Measurements from ENCODE around the gene ADARB1.

The ADARB1 gene

GRCh38 chr21:45047257-45047656, 27.1 kb upstream of the ADARB1 start:
- no peak overlapping the region for H3K4me2 ChIP-seq (ENCODE audit: low read length, poor library complexity, severe bottlenecking)
- no peak overlapping the region for H2AFZ ChIP-seq (ENCODE audit: low read depth, low read length)
- WGBS, result 67% methylated on average over 1 of the region's 1 CpG
- H3K36me3 ChIP-seq (ENCODE audit: control insufficient read depth in 1 of 2, insufficient read depth in 2 of 2, low read depth in 1 of 2, low read length in 2 of 2), result no peaks in the 10 kb centered on the region
- no peak overlapping the region for H3K18ac ChIP-seq (ENCODE audit: low read depth in 1 of 2, low read length in 2 of 2)
- no peak overlapping the region for H2BK12ac ChIP-seq (ENCODE audit: low read length in 2 of 2)
- H3K9ac ChIP-seq (ENCODE audit: low read length), result no peak overlapping the region
- H3K9me3 ChIP-seq (ENCODE audit: control insufficient read depth, low read length), result peaks cover 25% of the 10 kb centered on the region
- peaks cover 0 to 58% of the 10 kb centered on the region in 2 experiments for H3K27me3 ChIP-seq (ENCODE audit: control insufficient read depth in 1 of 2, insufficient read depth in 1 of 2, low read length in 2 of 2)
- no peak overlapping the region for H2BK120ac ChIP-seq (ENCODE audit: low read depth, low read length)
- H3K4ac ChIP-seq (ENCODE audit: low read depth in 1 of 2, low read length in 2 of 2), result no peak overlapping the region
- no peak overlapping the region for H3K27ac ChIP-seq (ENCODE audit: low read length, poor library complexity, severe bottlenecking)
- no peak overlapping the region for H3K14ac ChIP-seq (ENCODE audit: low read length in 2 of 2)
- H3K4me3 ChIP-seq (ENCODE audit: insufficient read depth in 1 of 2, low read depth in 1 of 2, low read length in 2 of 2), result no peak overlapping the region
- no peak overlapping the region for H2BK15ac ChIP-seq (ENCODE audit: low read depth, poor library complexity, severe bottlenecking)
- H3K23ac ChIP-seq (ENCODE audit: low read length in 2 of 2), result no peak overlapping the region
- no peaks in the 10 kb centered on the region for H3K79me1 ChIP-seq (replicated peaks; ENCODE audit: low read length, poor library complexity, severe bottlenecking)
- H2AK5ac ChIP-seq (ENCODE audit: low read length, severe bottlenecking), result no peak overlapping the region
- DNase-seq, result no peak
- no peak overlapping the region for H4K8ac ChIP-seq (ENCODE audit: low read length)
- H3K4me1 ChIP-seq (ENCODE audit: control insufficient read depth, insufficient read depth, low read depth, low read length), result peaks cover 14% of the 10 kb centered on the region
- H4K91ac ChIP-seq (ENCODE audit: low read length), result no peak overlapping the region
- H2BK5ac ChIP-seq (ENCODE audit: low read depth, low read length, poor library complexity, severe bottlenecking), result no peak overlapping the region

- Histone ChIP-seq H3K9ac (ENCODE audit: low read length) (no peak overlapping the region), H3K4ac (ENCODE audit: low read depth in 1 of 2, low read length in 2 of 2) (no peak overlapping the region), H3K4me1 (ENCODE audit: control insufficient read depth, insufficient read depth, low read depth, low read length) (peaks cover 14% of the 10 kb centered on the region), H2BK5ac (ENCODE audit: low read depth, low read length, poor library complexity, severe bottlenecking) (no peak overlapping the region), H2BK120ac (ENCODE audit: low read depth, low read length) (no peak overlapping the region), H3K23ac (ENCODE audit: low read length in 2 of 2) (no peak overlapping the region), H2BK12ac (ENCODE audit: low read length in 2 of 2) (no peak overlapping the region), H3K79me1 (replicated peaks; ENCODE audit: low read length, poor library complexity, severe bottlenecking) (no peaks in the 10 kb centered on the region), H2AFZ (ENCODE audit: low read depth, low read length) (no peak overlapping the region), H3K9me3 (ENCODE audit: control insufficient read depth, low read length) (peaks cover 25% of the 10 kb centered on the region), H3K14ac (ENCODE audit: low read length in 2 of 2) (no peak overlapping the region), H4K91ac (ENCODE audit: low read length) (no peak overlapping the region), H3K4me3 (ENCODE audit: insufficient read depth in 1 of 2, low read depth in 1 of 2, low read length in 2 of 2) (no peak overlapping the region), H3K27me3 (ENCODE audit: control insufficient read depth in 1 of 2, insufficient read depth in 1 of 2, low read length in 2 of 2) (peaks cover 0 to 59% of the 10 kb centered on the region in 2 experiments), H2BK15ac (ENCODE audit: low read depth, poor library complexity, severe bottlenecking) (no peak overlapping the region), H3K27ac (ENCODE audit: low read length, poor library complexity, severe bottlenecking) (no peak overlapping the region), H2AK5ac (ENCODE audit: low read length, severe bottlenecking) (no peak overlapping the region), H4K8ac (ENCODE audit: low read length) (no peak overlapping the region), H3K36me3 (ENCODE audit: control insufficient read depth in 1 of 2, insufficient read depth in 2 of 2, low read depth in 1 of 2, low read length in 2 of 2) (no peaks in the 10 kb centered on the region), H3K4me2 (ENCODE audit: low read length, poor library complexity, severe bottlenecking) (no peak overlapping the region), H3K18ac (ENCODE audit: low read depth in 1 of 2, low read length in 2 of 2) (no peak overlapping the region)
- WGBS, result 92% methylated on average over 6 of the region's 11 CpGs
- no peak for DNase-seq
Observed at GRCh38 chr21:45048026-45048698, 26.2 kb upstream of the ADARB1 start.

- Histone ChIP-seq H2AFZ (ENCODE audit: low read depth, low read length) (no peak overlapping the region), H3K18ac (ENCODE audit: low read depth in 1 of 2, low read length in 2 of 2) (no peak overlapping the region), H3K27ac (ENCODE audit: low read length, poor library complexity, severe bottlenecking) (no peak overlapping the region), H3K9me3 (ENCODE audit: control insufficient read depth, low read length) (peaks cover 25% of the 10 kb centered on the region), H3K79me1 (replicated peaks; ENCODE audit: low read length, poor library complexity, severe bottlenecking) (no peaks in the 10 kb centered on the region), H2BK120ac (ENCODE audit: low read depth, low read length) (no peak overlapping the region), H2BK5ac (ENCODE audit: low read depth, low read length, poor library complexity, severe bottlenecking) (no peak overlapping the region), H3K9ac (ENCODE audit: low read length) (no peak overlapping the region), H4K91ac (ENCODE audit: low read length) (no peak overlapping the region), H3K4me2 (ENCODE audit: low read length, poor library complexity, severe bottlenecking) (no peak overlapping the region), H3K14ac (ENCODE audit: low read length in 2 of 2) (no peak overlapping the region), H4K8ac (ENCODE audit: low read length) (no peak overlapping the region), H3K4me1 (ENCODE audit: control insufficient read depth, insufficient read depth, low read depth, low read length) (peaks cover 14% of the 10 kb centered on the region), H3K36me3 (ENCODE audit: control insufficient read depth in 1 of 2, insufficient read depth in 2 of 2, low read depth in 1 of 2, low read length in 2 of 2) (no peaks in the 10 kb centered on the region), H3K23ac (ENCODE audit: low read length in 2 of 2) (no peak overlapping the region), H2AK5ac (ENCODE audit: low read length, severe bottlenecking) (no peak overlapping the region), H2BK12ac (ENCODE audit: low read length in 2 of 2) (no peak overlapping the region), H3K4me3 (ENCODE audit: insufficient read depth in 1 of 2, low read depth in 1 of 2, low read length in 2 of 2) (no peak overlapping the region), H3K27me3 (ENCODE audit: control insufficient read depth in 1 of 2, insufficient read depth in 1 of 2, low read length in 2 of 2) (peaks cover 0 to 63% of the 10 kb centered on the region in 2 experiments), H2BK15ac (ENCODE audit: low read depth, poor library complexity, severe bottlenecking) (no peak overlapping the region), H3K4ac (ENCODE audit: low read depth in 1 of 2, low read length in 2 of 2) (no peak overlapping the region)
- DNase-seq, result no peak
- 88% methylated on average over 6 of the region's 7 CpGs for WGBS
Observed at GRCh38 chr21:45048968-45049367, 25.4 kb upstream of the ADARB1 start.

- H2BK15ac ChIP-seq (ENCODE audit: low read depth, poor library complexity, severe bottlenecking), result no peak overlapping the region
- H2BK12ac ChIP-seq (ENCODE audit: low read length in 2 of 2), result peak overlapping the region in 1 of 2 experiments; percentile 11
- H2BK120ac ChIP-seq (ENCODE audit: low read depth, low read length), result no peak overlapping the region
- H3K4me1 ChIP-seq (ENCODE audit: control insufficient read depth, insufficient read depth, low read depth, low read length), result peaks cover 15% of the 10 kb centered on the region
- H3K23ac ChIP-seq (ENCODE audit: low read length in 2 of 2), result no peak overlapping the region
- no peak overlapping the region for H3K18ac ChIP-seq (ENCODE audit: low read depth in 1 of 2, low read length in 2 of 2)
- no peak overlapping the region for H4K91ac ChIP-seq (ENCODE audit: low read length)
- H3K79me1 ChIP-seq (replicated peaks; ENCODE audit: low read length, poor library complexity, severe bottlenecking), result no peaks in the 10 kb centered on the region
- H3K36me3 ChIP-seq (ENCODE audit: control insufficient read depth in 1 of 2, insufficient read depth in 2 of 2, low read depth in 1 of 2, low read length in 2 of 2), result peaks cover 0 to 1% of the 10 kb centered on the region in 2 experiments
- H3K27me3 ChIP-seq (ENCODE audit: control insufficient read depth in 1 of 2, insufficient read depth in 1 of 2, low read length in 2 of 2), result peaks cover 0 to 63% of the 10 kb centered on the region in 2 experiments
- H3K9ac ChIP-seq (ENCODE audit: low read length), result no peak overlapping the region
- DNase-seq, result no peak
- H3K4me2 ChIP-seq (ENCODE audit: low read length, poor library complexity, severe bottlenecking), result no peak overlapping the region
- peak overlapping the region in 1 of 2 experiments; percentile 32 for H3K14ac ChIP-seq (ENCODE audit: low read length in 2 of 2)
- no peak overlapping the region for H3K27ac ChIP-seq (ENCODE audit: low read length, poor library complexity, severe bottlenecking)
- H3K9me3 ChIP-seq (ENCODE audit: control insufficient read depth, low read length), result peaks cover 25% of the 10 kb centered on the region
- no peak overlapping the region for H2BK5ac ChIP-seq (ENCODE audit: low read depth, low read length, poor library complexity, severe bottlenecking)
- H2AFZ ChIP-seq (ENCODE audit: low read depth, low read length), result no peak overlapping the region
- no peak overlapping the region for H2AK5ac ChIP-seq (ENCODE audit: low read length, severe bottlenecking)
- no peak overlapping the region for H4K8ac ChIP-seq (ENCODE audit: low read length)
- 88% methylated on average over 12 of the region's 12 CpGs for WGBS
- no peak overlapping the region for H3K4me3 ChIP-seq (ENCODE audit: insufficient read depth in 1 of 2, low read depth in 1 of 2, low read length in 2 of 2)
- peak overlapping the region in 1 of 2 experiments; percentile 13 for H3K4ac ChIP-seq (ENCODE audit: low read depth in 1 of 2, low read length in 2 of 2)
Observed at GRCh38 chr21:45049714-45050344, 24.6 kb upstream of the ADARB1 start.
